Stimulated activated naive CD8-positive, alpha-beta T cell treated with anti-CD3 and anti-CD28 coated beads, Interleukin-15, Interleukin-2, amounts not matched to agents 100 U/mL and 50 U/mL, for 24 hours (primary cell): Measurements from ENCODE around the gene FUOM.

Experiments used
- ATAC-seq: fragments of 150-1000 bp; cut with Tn5 transposase; one replicate; pipeline ENCODE4 v1.10.0; 2021
- DNase-seq: peaks from one replicate; pipeline ENCODE4 v3.0.0; 2021

Gene FUOM, protein sequence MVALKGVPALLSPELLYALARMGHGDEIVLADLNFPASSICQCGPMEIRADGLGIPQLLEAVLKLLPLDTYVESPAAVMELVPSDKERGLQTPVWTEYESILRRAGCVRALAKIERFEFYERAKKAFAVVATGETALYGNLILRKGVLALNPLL

GRCh38 chr10:133357285-133358161, at the start of gene FUOM:
Gene FUOM, minus strand, starts transcription at chr10:133358019. Its CDS starts 12 bp downstream, at chr10:133358007.
- ATAC-seq: peak; percentile 85
- peak; percentile 81 for DNase-seq

- ATAC-seq (peak; percentile 44), DNase-seq (no peak)
Observed at GRCh38 chr10:133405844-133406527, 48.2 kb upstream of the FUOM start.

- no peak for ATAC-seq
Observed at GRCh38 chr10:133405272-133405671, 47.5 kb upstream of the FUOM start.

GRCh38 chr10:133403784-133404183, 46.0 kb upstream of the FUOM start:
- ATAC-seq (no peak), DNase-seq (no peak)

More at GRCh38 chr10:133405272-133405671, 47.5 kb upstream of the FUOM start:
- no peak for DNase-seq

GRCh38 chr10:133403359-133403758, 45.5 kb upstream of the FUOM start:
- DNase-seq (no peak), ATAC-seq (no peak)

DNA sequence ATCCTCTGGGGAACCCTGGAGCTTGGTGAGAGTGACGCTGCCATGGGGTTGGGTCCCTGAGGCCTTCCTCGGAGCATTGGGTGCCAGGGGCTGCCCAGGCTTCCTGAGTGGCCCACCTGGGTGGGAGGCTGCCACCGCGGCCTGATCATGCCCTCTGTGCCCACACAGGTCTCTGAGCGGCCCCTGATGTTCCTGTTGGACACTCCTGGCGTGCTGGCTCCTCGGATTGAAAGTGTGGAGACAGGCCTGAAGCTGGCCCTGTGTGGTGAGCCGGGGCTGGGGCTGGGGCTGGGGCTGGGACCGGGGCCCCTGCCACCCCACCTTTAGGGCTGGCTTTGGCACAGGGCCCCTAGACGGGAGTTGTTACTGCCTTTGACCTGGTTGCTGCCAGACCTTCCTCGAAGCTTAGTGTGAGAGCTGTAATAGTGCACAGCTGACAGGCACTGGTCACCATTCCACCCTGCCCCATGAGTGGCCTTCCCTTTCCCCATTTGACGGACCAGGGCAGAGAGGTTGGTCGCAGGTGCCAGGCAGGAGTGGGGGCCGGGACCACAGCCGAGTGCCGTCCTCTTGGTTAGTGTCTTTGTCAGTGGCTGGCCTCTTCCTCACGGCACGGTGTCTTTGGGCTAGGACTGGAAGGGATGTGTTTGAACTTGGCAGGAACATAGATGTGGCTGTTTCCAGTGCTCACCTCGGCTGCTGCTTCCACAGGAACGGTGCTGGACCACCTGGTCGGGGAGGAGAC, 44.3 kb upstream of the FUOM start:
- DNase-seq (no peak), ATAC-seq (peak; percentile 6)

DNA sequence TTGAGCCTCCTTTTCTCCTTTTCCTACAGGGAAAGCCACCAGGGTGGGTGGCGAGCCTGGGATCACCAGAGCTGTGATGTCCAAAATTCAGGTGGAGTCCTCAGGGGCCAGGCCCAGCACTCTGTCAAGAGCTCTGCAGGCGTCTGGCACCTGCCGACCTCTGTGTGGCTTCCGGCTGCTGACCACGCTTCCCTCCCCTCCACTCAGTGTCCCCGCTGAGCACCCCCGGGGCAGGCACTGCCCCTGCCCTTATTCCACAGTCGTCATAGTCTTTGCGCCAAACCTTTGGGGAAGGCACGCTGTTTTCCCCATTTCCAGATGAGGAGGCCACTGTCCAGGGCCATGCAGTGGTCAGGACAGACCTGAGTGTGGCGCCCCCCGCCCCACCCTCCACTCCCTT, 43.7 kb upstream of the FUOM start:
- ATAC-seq: no peak
- DNase-seq: no peak

DNA sequence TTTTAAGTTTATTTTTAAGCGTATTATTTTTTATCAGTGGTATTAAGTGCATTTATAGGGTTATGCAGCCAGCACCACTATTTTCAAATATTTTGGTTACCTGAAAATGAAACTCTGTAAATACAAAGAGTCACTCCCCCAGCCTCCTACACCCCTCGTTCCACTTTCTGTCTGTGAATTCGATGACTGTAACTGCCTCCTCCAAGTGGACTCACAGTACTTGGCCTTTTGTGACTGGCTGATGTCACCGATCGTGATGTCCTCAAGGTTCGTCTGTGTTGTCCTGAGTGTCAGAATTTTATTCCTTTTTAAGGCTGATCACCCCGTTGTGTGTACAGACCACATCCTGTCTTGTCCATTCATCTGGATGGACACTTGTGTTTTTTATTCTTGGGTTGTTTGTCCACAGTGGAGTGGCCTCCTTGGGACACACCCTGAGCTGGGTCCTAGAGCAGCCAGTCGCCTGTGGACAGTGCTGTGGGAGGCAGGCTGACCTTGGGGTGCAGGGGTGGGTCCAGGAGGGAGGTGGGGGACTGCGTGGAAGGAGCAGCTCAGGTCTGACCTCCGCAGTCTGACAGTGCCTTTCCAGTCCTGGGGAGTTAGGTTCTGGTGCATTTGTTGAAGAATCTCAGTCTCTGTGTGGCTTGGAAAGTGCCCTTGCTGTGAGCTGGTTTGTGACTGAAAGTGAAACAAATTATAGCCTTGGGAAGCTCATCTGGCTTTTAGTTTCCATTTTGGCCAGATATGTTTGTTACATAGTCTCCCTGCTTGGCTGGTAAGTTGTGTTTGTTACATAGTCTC, 43.0 kb upstream of the FUOM start:
- ATAC-seq (peak; percentile 38), DNase-seq (no peak)

DNA sequence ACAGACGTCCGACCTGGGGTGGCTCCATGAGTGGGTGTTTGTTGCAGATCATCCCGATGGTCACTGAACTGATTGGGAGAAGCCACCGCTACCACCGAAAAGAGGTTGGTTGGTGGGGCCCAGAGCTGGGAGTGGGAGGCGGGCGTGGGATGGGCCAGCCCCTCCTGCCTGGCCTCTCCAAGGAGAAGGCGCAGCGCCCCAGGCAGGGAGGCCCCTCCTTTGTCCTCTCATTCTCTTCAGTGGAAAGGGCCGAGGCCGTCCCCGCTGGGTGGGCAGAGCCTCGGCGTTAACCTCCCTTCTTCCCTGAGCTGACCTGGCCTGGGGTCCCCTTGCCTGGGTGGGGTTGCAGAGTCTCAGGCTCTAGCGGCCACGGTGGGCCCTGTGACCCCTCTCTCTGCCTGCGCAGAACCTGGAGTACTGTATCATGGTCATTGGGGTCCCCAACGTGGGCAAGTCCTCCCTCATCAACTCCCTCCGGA, 41.3 kb upstream of the FUOM start:
- ATAC-seq (no peak), DNase-seq (no peak)

- ATAC-seq: no peak
- DNase-seq: no peak
Observed at GRCh38 chr10:133397938-133398337, 40.1 kb upstream of the FUOM start.

DNA sequence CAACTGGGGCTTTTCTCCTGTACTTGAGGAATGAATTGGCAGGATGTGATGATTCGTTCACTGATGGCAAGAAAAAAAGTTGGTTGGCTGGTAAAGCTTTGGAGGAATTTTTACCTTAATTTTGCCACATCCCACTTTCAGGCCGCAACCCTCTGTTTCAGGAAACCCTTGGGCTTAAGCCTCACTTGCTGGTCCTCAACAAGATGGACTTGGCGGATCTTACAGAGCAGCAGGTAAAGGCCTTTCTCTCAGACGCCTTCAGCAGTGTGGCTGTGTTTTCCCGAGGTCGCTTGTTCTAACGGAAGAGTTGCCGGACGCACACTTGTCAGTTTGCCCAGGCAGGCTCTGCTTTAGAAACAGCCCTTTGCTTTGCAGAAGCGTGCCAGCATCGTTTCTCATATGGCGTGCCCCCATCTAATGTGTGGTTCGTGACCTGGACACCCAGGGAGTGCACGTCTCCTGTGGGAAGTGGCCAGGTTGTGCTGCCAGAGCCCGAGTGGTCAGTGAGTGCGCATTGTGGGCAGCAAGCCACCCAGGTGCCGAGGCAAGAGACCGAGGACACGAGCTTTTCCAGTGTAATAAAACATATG, 38.3 kb upstream of the FUOM start:
- ATAC-seq: no peak
- no peak for DNase-seq

DNA sequence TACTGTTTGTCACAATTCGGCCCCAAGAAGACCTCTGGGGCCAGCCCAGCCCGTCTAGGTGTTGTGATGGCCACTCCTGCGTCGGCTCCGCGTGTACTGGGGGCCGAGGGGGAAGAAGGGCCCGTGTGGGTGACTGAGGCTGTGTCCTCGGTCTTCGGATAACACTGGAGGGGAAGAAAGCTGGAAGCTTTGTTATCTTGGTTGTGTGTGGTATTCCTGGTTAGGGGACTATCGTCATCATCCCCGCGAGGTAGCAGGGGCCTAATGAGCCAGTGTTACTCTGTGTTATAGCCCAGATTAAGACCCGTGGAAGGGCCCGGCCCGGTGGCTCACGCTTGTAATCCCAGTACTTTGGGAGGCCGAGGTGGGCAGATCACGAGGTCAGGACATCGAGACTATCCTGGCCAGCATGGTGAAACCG, 37.0 kb upstream of the FUOM start:
- no peak for DNase-seq
- ATAC-seq: no peak

DNA sequence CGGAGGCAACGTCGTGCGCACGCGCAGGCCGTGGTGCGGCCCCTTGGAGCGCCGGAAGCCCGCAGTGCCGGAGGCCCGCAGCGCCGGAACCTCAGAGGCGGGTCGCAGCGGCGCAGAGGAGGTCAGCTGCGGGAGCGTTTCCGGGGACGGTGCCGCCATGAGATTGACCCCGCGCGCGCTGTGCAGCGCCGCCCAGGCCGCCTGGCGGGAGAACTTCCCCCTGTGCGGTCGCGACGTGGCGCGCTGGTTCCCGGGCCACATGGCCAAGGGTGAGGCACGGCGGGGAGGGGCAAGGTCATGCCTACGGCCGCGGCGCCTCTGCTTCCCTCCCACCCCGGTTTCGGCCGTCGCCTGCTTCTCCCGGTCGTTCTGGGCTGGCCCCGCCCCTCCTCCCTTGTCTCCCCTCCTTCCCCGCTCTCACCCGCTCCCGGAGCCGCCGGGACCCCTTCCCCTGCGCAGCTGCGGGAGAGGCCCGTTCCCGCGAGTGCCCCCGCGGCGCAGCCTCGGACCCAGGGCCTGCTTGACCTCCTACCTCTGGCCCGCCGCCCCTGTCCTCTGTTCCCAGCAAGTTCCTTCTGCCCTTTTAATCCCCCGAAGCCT, 36.3 kb upstream of the FUOM start, which contains the start of gene MTG1:
Gene MTG1, plus strand, starts transcription at position 94 of the 600 bp plus-strand sequence. Its CDS starts 64 bp downstream, at position 158.
- ATAC-seq (peak; percentile 82), DNase-seq (peak; percentile 99)

DNA sequence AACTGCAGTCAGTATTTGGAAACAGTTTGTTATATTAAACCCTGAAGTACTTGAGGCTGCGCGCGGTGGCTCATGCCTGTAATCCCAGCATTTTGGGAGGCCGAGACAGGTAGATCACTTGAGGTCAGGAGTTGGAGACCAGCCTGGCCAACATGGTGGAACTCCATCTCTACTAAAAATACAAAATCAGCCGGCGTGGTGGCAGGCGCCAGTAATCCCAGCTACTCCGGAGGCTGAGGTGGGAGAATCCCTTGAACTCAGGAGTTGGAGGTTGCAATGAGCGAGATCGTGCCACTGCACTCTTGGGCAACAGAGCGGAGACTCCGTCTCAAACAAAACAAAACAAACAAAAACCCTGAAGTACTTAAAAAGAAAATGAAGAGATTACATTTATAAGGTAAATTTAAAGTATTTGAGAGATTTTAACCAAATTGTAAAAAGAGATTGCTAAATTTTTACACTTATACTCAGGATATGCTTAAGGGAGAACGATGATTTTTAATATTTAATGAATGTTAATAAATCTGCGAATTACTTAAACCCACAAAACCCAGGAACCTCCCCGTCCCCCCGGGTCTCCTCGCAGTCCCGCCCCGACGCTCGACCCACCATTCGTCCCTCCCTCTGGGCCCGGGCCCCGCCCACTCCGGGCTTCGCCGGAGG, 35.7 kb upstream of the FUOM start:
- ATAC-seq (no peak), DNase-seq (no peak)

DNA sequence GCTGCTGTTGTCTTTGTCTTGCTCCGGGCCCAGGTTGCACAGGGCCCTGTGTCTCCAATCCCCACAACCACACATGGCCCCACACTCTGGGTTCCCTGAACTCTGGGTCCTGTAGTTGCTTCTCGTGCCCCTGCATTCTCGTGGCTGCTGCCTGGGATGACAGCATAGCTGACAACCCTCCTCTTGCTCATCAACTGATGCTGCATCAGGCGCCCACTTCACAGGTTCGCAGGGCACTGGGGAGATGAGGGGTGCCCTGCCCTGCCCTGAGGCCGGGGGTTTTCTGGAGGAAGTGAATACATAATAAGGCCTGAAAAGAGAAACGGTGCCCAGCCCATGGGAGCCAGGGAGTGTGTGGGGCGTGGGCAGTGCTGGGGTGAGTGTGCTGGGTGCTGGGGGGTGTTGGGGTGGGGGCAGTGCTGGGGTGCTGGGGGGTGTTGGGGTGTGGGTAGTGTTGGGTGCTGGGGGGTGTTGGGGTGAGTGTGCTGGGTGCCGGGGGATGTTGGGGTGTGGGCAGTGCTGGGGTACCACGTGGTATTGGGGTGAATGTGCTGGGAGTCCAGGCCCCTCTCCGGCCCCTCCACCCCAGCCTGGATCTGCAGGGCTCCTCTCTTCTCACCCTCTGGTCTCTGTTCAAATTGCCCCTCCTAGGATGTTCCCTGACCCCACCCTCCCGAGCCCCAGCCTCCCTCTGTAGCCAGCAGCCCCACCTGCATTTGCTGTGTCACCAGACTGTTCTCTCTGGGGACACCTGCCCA, 34.1 kb upstream of the FUOM start:
- DNase-seq: peak; percentile 67
- ATAC-seq: peak; percentile 40

DNA sequence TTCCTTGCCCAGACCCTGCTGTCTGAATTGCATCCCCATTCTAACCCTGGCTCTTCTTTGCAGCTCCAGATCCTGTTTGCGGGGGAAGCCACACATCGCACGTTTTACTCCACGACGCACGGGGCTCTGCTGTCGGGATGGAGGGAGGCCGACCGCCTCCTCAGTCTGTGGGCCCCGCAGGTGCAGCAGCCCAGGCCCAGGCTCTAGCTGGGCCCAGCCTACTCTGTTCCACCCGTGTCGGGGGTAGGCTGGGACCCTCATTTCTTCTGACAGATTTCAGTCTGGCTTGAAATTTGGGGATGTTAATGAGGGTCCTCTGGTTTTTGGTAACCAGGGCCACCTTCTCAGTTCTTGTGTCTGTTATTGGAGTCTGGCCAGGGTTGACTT, 33.4 kb upstream of the FUOM start:
- DNase-seq (no peak), ATAC-seq (no peak)

DNA sequence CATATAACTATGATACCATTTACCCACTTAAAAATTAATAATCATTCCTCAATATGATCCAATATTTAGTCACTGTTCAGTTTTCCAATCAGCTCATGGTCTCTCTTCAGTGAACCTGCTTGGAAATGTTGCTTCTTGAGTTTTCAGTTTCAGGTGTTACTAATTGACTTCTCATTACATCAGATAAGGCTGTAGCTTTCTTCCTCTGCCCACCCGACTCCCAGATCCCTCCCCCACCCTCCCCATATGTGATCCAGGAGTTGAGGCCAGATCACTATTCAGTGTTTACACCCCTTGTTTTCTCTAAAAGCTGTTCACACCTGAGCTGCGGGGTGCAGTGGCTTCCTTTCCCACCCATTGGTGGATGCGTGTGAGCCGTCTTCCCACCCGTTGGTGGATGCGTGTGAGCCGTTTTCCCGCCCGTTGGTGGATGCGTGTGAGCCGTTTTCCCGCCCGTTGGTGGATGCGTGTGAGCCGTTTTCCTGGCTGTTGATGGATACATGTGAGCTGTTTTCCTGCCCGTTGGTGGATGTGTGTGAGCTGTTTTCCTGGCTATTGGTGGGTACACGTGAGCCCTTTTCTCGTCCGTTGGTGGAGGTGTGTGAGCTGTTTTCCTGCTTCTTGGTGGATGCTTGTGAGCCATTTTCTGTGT, 32.9 kb upstream of the FUOM start:
- no peak for DNase-seq
- ATAC-seq: peak; percentile 11

- peak; percentile 44 for DNase-seq
- peak; percentile 21 for ATAC-seq
Observed at GRCh38 chr10:133388973-133389818, 31.4 kb upstream of the FUOM start.
